ENCODE results near the gene RHBDD2. TPM values are rescaled to one million over a fixed set of nuclear protein-coding genes. Genes with fewer than 3 reads are reported as not detected.

The RHBDD2 gene
- total and polyA plus RNA-seq, 9 of the 15 experiments (the other 6 are each of a cell fraction or from before 2014, with no cell fraction given): 3.3 to 36.7 (median 17.9) TPM

DNA sequence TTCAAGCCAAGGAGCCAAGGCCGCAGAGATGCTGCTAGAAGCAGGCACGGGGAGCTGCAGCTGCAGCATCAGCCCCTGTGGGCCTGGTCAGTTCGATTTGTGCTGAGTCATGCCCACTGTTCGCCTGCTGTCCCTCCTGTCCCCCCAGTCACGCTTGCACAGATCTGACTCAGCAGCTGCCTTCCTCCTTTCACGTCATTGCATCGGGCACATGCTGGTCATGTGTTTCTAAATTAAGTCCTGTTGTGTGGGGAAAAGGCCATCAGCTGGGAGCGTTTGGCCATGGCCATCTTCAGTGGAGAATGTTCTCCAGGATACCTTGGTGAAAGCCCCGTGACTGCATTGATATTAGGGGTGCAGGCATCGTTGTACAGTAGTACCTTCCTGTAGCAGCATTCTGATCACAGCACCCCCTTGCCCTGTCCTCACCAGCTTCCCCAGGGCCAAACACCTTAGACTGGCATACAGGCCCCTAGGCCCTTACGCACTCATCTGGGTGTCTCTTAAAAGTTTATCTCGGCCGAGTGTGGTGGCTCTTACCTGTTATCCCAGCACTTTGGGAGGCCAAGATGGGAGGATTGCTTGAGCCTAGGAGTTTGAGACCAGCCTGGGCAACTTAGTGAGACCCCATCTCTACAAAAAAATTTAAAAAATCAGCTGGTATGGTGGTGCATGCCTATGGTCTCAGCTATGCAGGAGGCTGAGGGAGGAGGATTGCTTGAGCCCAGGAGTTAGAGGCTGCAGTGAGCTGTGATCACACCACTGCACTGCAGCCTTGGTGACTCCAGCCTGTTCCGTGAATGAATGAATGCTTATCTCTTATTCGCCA is 59.3 kb downstream of the RHBDD2 start (continued):
- TF ChIP-seq ZNF507 (tag; conservative IDR thresholded peaks at IDR 0.05): no peak
- TF ChIP-seq ZNF24 (IDR thresholded peaks at IDR 0.05): peak; percentile 37; the same call in 1 of the 2 replicates
- TF ChIP-seq HCFC1 (IDR thresholded peaks at IDR 0.05; ENCODE audit: low read depth, low read length): peak; percentile 37; the same call in 1 of the 2 replicates
- no peak for TF ChIP-seq ZNF561 (CRISPR knock-in tag; conservative IDR thresholded peaks at IDR 0.05)
- TF ChIP-seq, protein P1, sequence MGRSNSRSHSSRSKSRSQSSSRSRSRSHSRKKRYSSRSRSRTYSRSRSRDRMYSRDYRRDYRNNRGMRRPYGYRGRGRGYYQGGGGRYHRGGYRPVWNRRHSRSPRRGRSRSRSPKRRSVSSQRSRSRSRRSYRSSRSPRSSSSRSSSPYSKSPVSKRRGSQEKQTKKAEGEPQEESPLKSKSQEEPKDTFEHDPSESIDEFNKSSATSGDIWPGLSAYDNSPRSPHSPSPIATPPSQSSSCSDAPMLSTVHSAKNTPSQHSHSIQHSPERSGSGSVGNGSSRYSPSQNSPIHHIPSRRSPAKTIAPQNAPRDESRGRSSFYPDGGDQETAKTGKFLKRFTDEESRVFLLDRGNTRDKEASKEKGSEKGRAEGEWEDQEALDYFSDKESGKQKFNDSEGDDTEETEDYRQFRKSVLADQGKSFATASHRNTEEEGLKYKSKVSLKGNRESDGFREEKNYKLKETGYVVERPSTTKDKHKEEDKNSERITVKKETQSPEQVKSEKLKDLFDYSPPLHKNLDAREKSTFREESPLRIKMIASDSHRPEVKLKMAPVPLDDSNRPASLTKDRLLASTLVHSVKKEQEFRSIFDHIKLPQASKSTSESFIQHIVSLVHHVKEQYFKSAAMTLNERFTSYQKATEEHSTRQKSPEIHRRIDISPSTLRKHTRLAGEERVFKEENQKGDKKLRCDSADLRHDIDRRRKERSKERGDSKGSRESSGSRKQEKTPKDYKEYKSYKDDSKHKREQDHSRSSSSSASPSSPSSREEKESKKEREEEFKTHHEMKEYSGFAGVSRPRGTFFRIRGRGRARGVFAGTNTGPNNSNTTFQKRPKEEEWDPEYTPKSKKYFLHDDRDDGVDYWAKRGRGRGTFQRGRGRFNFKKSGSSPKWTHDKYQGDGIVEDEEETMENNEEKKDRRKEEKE (IDR thresholded peaks at IDR 0.05; ENCODE audit: borderline replicate concordance in 1 of 2, control insufficient read depth in 1 of 2, low read depth in 2 of 2, low read length in 1 of 2): no peak
- no peak for TF ChIP-seq KLF10 (CRISPR knock-in tag; IDR thresholded peaks at IDR 0.05)
- TF ChIP-seq CREM (IDR thresholded peaks at IDR 0.05; ENCODE audit: low read depth): peak; percentile 90
- no peak for TF ChIP-seq PHB2 (IDR thresholded peaks at IDR 0.05; ENCODE audit: low read depth)
- peak; percentile 89 for TF ChIP-seq ARID1B (IDR thresholded peaks at IDR 0.05)
- TF ChIP-seq, protein P2, sequence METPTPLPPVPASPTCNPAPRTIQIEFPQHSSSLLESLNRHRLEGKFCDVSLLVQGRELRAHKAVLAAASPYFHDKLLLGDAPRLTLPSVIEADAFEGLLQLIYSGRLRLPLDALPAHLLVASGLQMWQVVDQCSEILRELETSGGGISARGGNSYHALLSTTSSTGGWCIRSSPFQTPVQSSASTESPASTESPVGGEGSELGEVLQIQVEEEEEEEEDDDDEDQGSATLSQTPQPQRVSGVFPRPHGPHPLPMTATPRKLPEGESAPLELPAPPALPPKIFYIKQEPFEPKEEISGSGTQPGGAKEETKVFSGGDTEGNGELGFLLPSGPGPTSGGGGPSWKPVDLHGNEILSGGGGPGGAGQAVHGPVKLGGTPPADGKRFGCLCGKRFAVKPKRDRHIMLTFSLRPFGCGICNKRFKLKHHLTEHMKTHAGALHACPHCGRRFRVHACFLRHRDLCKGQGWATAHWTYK (CRISPR knock-in tag; IDR thresholded peaks at IDR 0.05): peak; percentile 88
- peak; percentile 87 for TF ChIP-seq SOX6 (IDR thresholded peaks at IDR 0.05)
- TF ChIP-seq, protein P3, sequence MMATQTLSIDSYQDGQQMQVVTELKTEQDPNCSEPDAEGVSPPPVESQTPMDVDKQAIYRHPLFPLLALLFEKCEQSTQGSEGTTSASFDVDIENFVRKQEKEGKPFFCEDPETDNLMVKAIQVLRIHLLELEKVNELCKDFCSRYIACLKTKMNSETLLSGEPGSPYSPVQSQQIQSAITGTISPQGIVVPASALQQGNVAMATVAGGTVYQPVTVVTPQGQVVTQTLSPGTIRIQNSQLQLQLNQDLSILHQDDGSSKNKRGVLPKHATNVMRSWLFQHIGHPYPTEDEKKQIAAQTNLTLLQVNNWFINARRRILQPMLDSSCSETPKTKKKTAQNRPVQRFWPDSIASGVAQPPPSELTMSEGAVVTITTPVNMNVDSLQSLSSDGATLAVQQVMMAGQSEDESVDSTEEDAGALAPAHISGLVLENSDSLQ (IDR thresholded peaks at IDR 0.05): peak; percentile 81
- TF ChIP-seq, protein P4, sequence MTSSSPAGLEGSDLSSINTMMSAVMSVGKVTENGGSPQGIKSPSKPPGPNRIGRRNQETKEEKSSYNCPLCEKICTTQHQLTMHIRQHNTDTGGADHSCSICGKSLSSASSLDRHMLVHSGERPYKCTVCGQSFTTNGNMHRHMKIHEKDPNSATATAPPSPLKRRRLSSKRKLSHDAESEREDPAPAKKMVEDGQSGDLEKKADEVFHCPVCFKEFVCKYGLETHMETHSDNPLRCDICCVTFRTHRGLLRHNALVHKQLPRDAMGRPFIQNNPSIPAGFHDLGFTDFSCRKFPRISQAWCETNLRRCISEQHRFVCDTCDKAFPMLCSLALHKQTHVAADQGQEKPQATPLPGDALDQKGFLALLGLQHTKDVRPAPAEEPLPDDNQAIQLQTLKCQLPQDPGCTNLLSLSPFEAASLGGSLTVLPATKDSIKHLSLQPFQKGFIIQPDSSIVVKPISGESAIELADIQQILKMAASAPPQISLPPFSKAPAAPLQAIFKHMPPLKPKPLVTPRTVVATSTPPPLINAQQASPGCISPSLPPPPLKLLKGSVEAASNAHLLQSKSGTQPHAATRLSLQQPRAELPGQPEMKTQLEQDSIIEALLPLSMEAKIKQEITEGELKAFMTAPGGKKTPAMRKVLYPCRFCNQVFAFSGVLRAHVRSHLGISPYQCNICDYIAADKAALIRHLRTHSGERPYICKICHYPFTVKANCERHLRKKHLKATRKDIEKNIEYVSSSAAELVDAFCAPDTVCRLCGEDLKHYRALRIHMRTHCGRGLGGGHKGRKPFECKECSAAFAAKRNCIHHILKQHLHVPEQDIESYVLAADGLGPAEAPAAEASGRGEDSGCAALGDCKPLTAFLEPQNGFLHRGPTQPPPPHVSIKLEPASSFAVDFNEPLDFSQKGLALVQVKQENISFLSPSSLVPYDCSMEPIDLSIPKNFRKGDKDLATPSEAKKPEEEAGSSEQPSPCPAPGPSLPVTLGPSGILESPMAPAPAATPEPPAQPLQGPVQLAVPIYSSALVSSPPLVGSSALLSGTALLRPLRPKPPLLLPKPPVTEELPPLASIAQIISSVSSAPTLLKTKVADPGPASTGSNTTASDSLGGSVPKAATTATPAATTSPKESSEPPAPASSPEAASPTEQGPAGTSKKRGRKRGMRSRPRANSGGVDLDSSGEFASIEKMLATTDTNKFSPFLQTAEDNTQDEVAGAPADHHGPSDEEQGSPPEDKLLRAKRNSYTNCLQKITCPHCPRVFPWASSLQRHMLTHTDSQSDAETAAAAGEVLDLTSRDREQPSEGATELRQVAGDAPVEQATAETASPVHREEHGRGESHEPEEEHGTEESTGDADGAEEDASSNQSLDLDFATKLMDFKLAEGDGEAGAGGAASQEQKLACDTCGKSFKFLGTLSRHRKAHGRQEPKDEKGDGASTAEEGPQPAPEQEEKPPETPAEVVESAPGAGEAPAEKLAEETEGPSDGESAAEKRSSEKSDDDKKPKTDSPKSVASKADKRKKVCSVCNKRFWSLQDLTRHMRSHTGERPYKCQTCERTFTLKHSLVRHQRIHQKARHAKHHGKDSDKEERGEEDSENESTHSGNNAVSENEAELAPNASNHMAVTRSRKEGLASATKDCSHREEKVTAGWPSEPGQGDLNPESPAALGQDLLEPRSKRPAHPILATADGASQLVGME (CRISPR knock-in tag; IDR thresholded peaks at IDR 0.05): peak; percentile 94
- no peak for TF ChIP-seq HNRNPK (IDR thresholded peaks at IDR 0.05; ENCODE audit: low read depth, low read length, poor library complexity, severe bottlenecking)

All from K562 (cell line).